ENCODE measurements around the gene TTLL1. TPM values are rescaled to one million over a fixed set of nuclear protein-coding genes. Genes with fewer than 3 reads are reported as not detected.
"Not testable (repeated sequence)": the region's sequence is repeated elsewhere in the genome, so short reads cannot be mapped to it uniquely, and the experiment has no call there.

Gene TTLL1
- total RNA-seq, 1 donor from 2014 or later, result 9.1 TPM

- intact Hi-C loops (cut with DNase I), result no loop called here
- DNase-seq (ENCODE audit: low spot score) (no peak), ATAC-seq (no peak)
Measured at GRCh38 chr22:43113526-43114251, 24.5 kb upstream of the TTLL1 start.

GRCh38 chr22:43110927-43111623, 21.9 kb upstream of the TTLL1 start:
- peak; percentile 23 for ATAC-seq
- no peak for DNase-seq (ENCODE audit: low spot score)
- intact Hi-C loops (cut with DNase I), result no loop called here

- ATAC-seq, result peak; percentile 51
- intact Hi-C loops (cut with DNase I), result no loop called here
- DNase-seq (ENCODE audit: low spot score), result no peak
Measured at GRCh38 chr22:43110444-43110926, 21.3 kb upstream of the TTLL1 start, which contains the start of gene BIK. Gene BIK (plus strand): TSS chr22:43110750. CDS start chr22:43124023, 13,273 bp downstream.

DNA sequence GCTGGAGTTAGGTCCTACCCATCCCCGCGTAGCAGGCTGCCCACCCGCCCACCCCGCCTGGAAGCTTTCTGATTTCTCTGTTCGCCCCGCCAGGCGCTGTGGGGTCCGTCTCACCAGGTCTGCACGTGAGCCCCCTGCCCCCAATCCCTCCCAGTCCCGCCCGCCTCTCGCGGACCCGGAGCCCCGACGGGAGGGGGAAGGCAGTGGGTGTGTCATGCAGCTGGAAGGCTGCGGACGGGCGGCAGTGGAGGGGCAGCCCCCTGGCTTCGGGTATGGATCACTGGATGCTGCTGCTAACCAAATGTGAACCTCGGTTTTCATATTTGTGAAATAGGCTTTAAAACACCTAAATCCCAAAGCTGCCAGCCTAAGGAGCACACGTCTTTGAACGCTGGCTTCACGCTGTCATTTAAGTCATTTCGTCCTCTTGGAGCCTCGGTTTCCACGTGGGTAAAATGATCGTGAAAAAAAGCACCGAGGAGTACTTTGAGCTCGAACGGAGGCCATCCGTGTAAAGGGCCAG, 20.8 kb upstream of the TTLL1 start:
- no peak for ATAC-seq
- intact Hi-C loops (cut with DNase I), result no loop called here
- no peak for DNase-seq (ENCODE audit: low spot score)

- intact Hi-C loops (cut with DNase I), result no loop called here
- no peak for ATAC-seq
- DNase-seq (ENCODE audit: low spot score), result no peak
Measured at GRCh38 chr22:43109511-43109910, 20.3 kb upstream of the TTLL1 start.

GRCh38 chr22:43106302-43106701, 17.1 kb upstream of the TTLL1 start:
- intact Hi-C loops (cut with DNase I), result no loop called here
- no peak for DNase-seq (ENCODE audit: low spot score)
- no peak for ATAC-seq

DNA sequence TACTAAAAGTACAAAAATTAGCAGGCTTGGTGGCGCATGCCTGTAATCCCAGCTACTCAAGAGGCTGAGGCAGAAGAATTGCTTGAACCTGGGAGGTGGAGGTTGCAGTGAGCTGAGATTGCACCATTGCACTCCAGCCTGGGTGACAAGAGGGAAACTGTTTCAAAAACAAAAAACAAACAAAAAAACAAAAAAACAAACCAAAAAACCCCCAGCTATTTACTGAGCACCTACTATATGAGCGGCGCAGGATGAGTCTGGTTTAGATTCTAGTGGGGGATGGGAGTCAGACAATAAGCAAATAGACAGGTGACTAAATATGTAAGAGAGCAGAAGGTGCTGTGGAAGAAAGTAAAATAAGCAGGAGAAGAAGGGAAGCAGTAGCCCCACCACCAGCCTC, 15.8 kb upstream of the TTLL1 start:
- DNase-seq (ENCODE audit: low spot score); intact Hi-C loops (cut with DNase I); ATAC-seq: not testable (repeated sequence)

DNA sequence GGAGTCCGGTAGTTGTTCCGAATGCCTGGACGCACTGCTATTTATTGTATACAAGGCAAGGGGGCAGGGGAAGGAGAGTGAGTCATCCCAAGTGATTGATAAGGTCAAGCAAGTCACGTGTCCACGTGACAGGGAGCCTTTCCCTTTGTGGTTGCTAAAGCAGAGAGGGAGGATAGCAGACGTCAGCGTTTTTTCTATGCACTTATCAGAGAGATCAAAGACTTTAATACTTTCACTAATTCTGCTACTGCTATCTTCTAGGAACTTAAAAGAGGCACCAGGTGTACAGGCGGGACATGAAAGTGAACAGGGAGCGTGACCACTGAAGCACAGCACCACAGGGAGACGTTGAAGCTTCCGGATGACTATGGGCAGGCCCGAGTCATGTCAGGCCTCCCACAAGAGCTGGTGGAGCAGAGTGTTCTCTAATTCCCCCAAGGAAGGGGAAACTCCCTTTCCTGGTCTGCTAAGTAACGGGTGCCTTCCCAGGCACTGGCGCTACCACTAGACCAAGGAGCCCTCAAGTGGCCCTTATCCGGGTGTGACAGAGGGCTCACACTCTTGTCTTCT, 14.9 kb upstream of the TTLL1 start:
- DNase-seq (ENCODE audit: low spot score); intact Hi-C loops (cut with DNase I); ATAC-seq: not testable (repeated sequence)

DNA sequence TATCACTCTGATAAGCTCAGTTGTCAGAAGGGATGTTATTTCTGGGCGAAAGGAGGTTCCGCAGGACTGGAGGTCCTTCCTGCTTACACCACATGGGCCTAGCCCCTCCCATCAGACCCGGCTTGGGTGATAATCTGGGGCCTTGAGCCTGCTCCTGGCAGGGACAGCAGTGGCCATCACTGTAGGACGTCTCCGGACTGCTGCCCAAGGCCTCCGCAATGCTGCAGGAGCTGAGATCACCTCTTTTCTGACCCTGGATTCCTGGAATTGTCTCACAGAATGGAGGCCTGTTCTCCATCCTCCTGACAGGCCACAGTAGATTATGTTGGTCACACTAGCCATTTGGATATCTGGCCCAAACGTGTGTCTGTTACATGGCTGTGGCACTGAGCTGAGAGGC, 12.1 kb upstream of the TTLL1 start:
- intact Hi-C loops (cut with DNase I), result no loop called here
- DNase-seq (ENCODE audit: low spot score) (no peak), ATAC-seq (no peak)

DNA sequence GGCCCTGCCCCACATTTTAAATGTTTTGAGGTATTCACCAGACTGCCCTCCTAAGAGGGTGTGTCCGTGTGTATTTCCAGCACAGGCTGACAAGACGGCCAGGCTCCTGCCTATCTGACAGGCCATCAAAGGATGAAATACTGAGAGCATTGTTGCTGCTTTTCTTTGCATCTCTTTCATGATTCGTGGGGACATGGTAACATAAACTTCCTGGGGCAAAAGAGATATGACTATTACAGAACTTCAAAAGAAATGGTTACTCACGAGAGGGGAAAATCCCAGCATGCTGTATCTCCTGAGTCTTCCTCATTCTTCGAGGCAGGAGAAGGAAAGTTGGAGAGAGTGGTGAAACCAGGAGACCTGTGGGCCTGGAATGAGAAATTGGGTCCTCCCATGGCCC, 11.0 kb upstream of the TTLL1 start:
- ATAC-seq (no peak), DNase-seq (ENCODE audit: low spot score) (no peak)
- intact Hi-C loops (cut with DNase I), result no loop called here

DNA sequence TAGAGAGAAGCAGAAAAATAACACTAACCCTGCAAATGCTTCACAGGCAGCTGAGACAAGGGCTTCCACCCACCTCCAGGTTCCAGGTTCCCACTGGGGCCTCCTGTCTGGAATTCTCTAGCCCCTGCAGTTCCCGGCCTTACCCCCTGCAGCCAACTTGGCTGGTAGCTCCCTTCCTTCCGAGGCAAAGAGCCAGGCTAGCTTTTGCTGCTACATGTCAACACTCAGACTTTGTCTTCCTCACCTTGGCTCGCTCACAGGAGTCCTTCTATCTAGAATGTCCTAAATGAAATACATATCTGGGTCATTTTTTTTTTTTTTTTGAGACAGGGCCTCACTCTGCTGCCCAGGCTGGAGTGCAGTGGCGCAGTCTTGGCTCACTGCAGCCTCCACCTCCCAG, 9.9 kb upstream of the TTLL1 start:
- DNase-seq (ENCODE audit: low spot score) (no peak), ATAC-seq (no peak)
- intact Hi-C loops (cut with DNase I), result no loop called here

GRCh38 chr22:43098356-43098755, 9.2 kb upstream of the TTLL1 start:
- intact Hi-C loops (cut with DNase I), result no loop called here
- no peak for ATAC-seq
- DNase-seq (ENCODE audit: low spot score), result no peak

GRCh38 chr22:43096420-43096819, 7.2 kb upstream of the TTLL1 start:
- intact Hi-C loops (cut with DNase I), result no loop called here
- DNase-seq (ENCODE audit: low spot score) (no peak), ATAC-seq (no peak)

DNA sequence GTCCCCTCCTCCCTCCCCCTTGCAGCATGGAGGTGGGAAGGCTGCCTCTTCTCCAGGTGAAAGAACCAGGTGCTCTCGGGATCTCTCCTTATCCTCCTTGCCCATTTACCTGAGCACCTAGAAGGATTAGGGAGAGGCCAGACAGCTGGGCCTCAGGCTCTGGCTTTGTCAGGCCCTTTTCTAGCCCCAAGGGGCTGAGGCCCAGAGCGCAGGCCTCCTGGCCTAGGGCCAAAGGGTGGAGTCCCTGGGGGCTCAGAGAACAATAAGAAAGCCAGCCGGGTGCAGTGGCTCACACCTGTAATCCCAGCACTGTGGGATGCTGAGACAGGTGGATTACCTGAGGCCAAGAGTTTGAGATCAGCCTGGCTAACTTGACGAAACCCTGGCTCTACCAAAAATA, 5.4 kb upstream of the TTLL1 start:
- DNase-seq (ENCODE audit: low spot score) (no peak), ATAC-seq (no peak)
- intact Hi-C loops (cut with DNase I), result no loop called here

DNA sequence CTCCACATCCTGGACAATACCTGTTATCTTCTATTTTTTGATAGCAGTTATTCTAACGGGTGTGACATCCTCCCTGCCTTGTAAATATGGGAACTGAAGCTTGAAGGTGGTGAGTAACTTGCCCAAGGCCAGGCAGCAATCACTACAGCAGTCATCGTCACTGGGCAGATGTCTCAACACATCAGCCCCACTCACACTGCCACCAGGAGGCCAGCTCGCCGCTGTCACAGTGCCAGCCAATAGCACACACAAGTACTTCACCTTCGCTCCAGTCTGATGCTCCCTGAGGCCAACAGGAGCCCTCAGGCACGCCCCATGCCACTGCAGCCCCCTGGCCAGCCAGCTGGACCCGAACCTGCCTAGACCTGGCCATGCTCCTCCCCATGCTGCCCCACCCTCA, 4.9 kb upstream of the TTLL1 start:
- intact Hi-C loops (cut with DNase I), result no loop called here
- no peak for DNase-seq (ENCODE audit: low spot score)
- ATAC-seq, result no peak

GRCh38 chr22:43092085-43092484, 2.9 kb upstream of the TTLL1 start:
- intact Hi-C loops (cut with DNase I), result no loop called here
- ATAC-seq, result no peak
- DNase-seq (ENCODE audit: low spot score), result no peak

DNA sequence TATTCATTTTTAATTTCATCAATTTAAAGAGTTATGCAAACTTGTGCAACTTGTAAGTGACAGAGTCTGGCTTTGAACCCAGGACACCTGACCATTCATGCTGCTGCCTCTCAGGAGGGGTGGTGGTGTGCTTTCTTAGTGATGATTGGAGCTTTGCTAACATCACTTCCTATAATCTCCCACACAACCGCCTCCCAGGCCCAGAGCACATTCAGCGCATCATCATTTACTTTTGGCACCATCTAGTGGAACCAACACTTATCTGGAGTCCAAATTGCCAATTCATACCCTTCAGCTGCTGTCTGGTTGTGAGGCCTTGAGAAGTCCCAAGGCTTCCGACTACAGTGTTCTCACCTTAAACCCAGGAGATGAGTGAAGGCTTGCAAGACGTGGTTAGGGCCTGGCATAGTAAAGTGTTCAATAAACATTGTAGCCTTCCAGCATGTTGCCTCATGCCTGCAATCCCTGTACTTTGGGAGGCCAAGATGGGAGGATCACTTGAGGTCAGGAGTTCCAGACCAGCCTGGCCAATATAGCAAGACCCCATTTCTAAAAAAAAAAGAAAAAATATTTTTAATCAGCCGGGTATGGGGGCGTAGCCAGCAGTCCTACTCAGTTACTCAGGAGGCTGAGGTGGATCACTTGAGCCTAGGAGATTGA, 1.1 kb upstream of the TTLL1 start:
- ATAC-seq, result peak; percentile 87

DNA sequence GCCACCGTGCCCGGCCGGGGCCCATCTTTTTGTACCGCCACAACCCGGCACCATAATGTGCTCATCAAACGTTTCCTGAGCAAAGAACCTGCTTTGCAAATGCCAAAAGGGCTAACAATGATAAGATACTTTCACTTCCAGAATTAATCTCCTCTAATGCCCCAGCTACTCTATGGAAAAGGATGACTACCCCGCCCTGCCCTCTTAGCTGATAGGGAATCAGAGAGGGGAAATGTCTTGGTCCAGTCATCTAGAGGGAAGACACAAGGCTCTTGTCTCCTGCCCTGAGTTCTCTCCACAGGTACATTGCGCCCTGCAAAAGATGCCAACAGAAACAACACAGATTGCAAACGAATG, 586 bp downstream of the TTLL1 start:
- ATAC-seq, result no peak
- intact Hi-C loops (cut with DNase I), result no loop called here
- DNase-seq (ENCODE audit: low spot score), result no peak

More for the DNA sequence above, 1.1 kb upstream of the TTLL1 start:
- intact Hi-C loops (cut with DNase I), result no loop called here
- DNase-seq (ENCODE audit: low spot score), result no peak

All from sciatic nerve (tissue), 2 donors.